Naive thymus-derived CD8-positive, alpha-beta T cell (primary cell): ENCODE data around the gene SPATA9. TPM values are rescaled to one million over a fixed set of nuclear protein-coding genes. Genes with fewer than 3 reads are reported as not detected.

Experiments used
- ATAC-seq, 2 donors: fragments of 150-1000 bp; cut with Tn5 transposase in 1 of 2; sonication (Bioruptor Pico), chemical (Tn5 transposase) in 1 of 2; 1 replicate in 1 of 2; 2 replicates in 1 of 2; pipeline ENCODE4 v1.10.0; 2021; ENCODE audit warnings: mild to moderate bottlenecking in 2 of 2, moderate library complexity in 2 of 2
- POLR2A ChIA-PET: fragments of 350-600 bp; sonication (Branson Sonifier 250); formaldehyde crosslinking; loops from one replicate; lab custom pipeline; 2021; ENCODE audit warnings: antibody characterized with exemption; lab: Charles Lee
- DNase-seq, 10 donors: peaks; one replicate each; pipeline versions ENCODE4 v3.0.0 to v3.0.0-alpha.2; 2020 to 2022
- H3K27ac Mint-ChIP-seq, 10 donors: one replicate each; pipeline ENCODE4 v1.8.0; 2020 to 2022; ENCODE audit warnings: mild to moderate bottlenecking in 10 of 10, mixed read lengths in 10 of 10, moderate library complexity in 4 of 10, inconsistent platforms in 1 of 10
- H3K27me3 Mint-ChIP-seq, 5 donors: one replicate each; pipeline ENCODE4 v1.8.0; 2021 to 2022; ENCODE audit warnings: mixed read lengths in 5 of 5
- H3K36me3 Mint-ChIP-seq, 3 donors: one replicate each; pipeline ENCODE4 v1.8.0; 2020 to 2022; ENCODE audit warnings: mixed read lengths in 3 of 3, mild to moderate bottlenecking in 2 of 3, inconsistent platforms in 1 of 3
- H3K4me1 Mint-ChIP-seq, 4 donors: one replicate each; pipeline ENCODE4 v1.8.0; 2021 to 2022; ENCODE audit warnings: mixed read lengths in 4 of 4
- H3K4me3 Mint-ChIP-seq, 10 donors: one replicate each; pipeline ENCODE4 v1.8.0; 2020 to 2022; ENCODE audit warnings: mild to moderate bottlenecking in 10 of 10, mixed read lengths in 10 of 10, moderate library complexity in 6 of 10, inconsistent platforms in 1 of 10
- H3K9me3 Mint-ChIP-seq, 9 donors: one replicate each; pipeline ENCODE4 v1.8.0; 2020 to 2022; ENCODE audit warnings: mixed read lengths in 9 of 9, mild to moderate bottlenecking in 3 of 9, inconsistent platforms in 1 of 9, moderate library complexity in 1 of 9
- polyA plus RNA-seq, 3 donors: library from polyadenylated mRNA; unstranded; fragments of 300-500 nt; fragmentation: Illumina TruSeq; gene quantifications; one replicate each; pipeline ENCODE4 v1.2.3, GENCODE V29; 2021
- total RNA-seq, 8 experiments: library from RNA in 2 of 8; stranded (reverse) in 2 of 8; gene quantifications; one replicate each; pipeline ENCODE4 v1.2.3 and lab custom pipeline; 2021 to 2026

SPATA9 gene, protein sequence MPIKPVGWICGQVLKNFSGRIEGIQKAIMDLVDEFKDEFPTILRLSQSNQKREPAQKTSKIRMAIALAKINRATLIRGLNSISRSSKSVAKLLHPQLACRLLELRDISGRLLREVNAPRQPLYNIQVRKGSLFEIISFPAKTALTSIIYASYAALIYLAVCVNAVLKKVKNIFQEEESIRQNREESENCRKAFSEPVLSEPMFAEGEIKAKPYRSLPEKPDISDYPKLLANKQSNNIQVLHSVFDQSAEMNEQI
- total RNA-seq, result not detected
- under 1 TPM in 2 of 3 donors, not detected in 1; 0.28 to 0.46 TPM for polyA plus RNA-seq
- 0 to 0.09 (median 0) reads per million in 6 experiments for total RNA-seq (lab: John Stamatoyannopoulos, UW)

DNA sequence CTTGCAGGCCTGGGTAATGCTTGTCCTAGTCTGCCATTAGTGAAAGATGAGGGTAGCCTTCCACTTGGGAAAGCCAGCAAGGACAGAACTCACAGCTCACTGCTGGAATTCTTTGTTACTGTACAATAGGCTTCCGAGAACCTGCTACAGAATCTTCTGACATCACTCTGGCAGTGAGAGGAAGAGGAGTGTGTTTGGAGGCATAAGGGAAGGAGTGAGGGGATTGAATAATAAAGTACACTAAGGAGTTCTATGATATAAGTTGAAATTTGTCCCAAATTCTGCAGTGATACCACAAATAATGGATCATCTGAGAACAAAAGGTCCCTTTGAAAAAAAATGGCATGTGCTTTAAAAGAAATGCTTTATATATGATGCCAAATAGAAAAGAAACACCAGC is at the start of gene SPATA9:
TSS of gene SPATA9 (minus strand) at position 101 of the 400 bp plus-strand sequence. CDS start 137 bp downstream, outside the sequence.
- ATAC-seq, result no peak
- POLR2A ChIA-PET, result no interaction called here
- H3K27me3 Mint-ChIP-seq, result peaks cover 11 to 21% (median 13%) of the 10 kb centered on the region in 5 donors
- no peak for DNase-seq
- no peaks in the 10 kb centered on the region for H3K36me3 Mint-ChIP-seq
- H3K9me3 Mint-ChIP-seq, result peaks cover 0 to 2% (median 0%) of the 10 kb centered on the region in 9 donors
- no peak within 1 kb of the TSS for H3K4me3 Mint-ChIP-seq
- H3K4me1 Mint-ChIP-seq, result no peaks in the 10 kb centered on the region
- peak within 1 kb of the TSS in 1 of 10 donors; percentile 57 for H3K27ac Mint-ChIP-seq

DNA sequence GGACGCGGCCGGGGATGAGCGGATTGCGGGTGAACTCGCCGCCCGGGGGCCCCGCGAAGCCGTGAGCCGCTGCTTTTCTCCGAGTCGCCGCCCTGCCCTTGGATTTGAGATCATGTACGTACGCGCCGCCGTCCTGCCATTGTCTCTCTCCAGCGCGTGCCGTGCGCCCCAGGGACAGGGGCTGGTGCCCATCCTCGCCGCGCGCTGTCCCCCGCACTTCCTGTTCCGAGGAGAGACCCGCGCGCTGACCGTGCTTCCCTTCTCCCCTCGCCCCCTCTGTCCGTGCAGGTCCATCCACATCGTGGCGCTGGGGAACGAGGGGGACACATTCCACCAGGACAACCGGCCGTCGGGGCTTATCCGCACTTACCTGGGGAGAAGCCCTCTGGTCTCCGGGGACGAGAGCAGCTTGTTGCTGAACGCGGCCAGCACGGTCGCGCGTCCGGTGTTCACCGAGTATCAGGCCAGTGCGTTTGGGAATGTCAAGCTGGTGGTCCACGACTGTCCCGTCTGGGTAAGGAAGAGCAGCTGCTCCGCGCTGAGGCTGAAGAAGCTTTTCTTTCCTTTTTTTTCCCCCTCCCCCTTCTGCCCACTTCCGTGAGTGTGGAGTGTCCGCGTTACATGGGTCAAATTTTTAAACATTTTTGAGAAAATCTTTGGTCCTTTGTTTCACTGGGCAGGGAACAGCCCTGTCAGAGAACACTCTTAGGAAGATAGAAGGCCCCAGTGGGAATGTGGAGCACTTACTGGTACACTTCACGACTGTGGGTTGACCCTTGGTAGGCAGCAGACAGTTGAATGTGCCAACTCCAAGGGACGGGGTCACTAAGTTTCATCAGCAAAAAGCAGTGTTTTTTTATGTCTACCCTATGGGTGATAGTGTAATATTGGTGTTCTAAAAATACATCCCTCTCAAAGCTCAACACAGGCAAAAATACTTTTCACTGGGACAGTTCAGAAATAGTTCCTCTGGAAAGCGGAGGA is 49.1 kb upstream of the SPATA9 start:
- POLR2A ChIA-PET, result interaction anchor here (1.1 kb wide), 1 partner anchor 177 kb away, joined by 3 read pairs; the partner anchor contains the start of genes ARSK and SKIC3
- Mint-ChIP-seq H3K27ac (peak overlapping the region in 2 of 10 donors; percentile 37 to 41), H3K4me1 (peaks cover 0 to 23% (median 16%) of the 10 kb centered on the region in 4 donors), H3K9me3 (no peaks in the 10 kb centered on the region), H3K36me3 (no peaks in the 10 kb centered on the region), H3K4me3 (peak overlapping the region; percentile 71 to 86 (median 82)), H3K27me3 (peaks cover 15 to 48% (median 29%) of the 10 kb centered on the region in 5 donors)
- peak in 7 of 10 donors; percentile 2 to 62 (median 20) for DNase-seq
- ATAC-seq, result peak; percentile 68 to 73

DNA sequence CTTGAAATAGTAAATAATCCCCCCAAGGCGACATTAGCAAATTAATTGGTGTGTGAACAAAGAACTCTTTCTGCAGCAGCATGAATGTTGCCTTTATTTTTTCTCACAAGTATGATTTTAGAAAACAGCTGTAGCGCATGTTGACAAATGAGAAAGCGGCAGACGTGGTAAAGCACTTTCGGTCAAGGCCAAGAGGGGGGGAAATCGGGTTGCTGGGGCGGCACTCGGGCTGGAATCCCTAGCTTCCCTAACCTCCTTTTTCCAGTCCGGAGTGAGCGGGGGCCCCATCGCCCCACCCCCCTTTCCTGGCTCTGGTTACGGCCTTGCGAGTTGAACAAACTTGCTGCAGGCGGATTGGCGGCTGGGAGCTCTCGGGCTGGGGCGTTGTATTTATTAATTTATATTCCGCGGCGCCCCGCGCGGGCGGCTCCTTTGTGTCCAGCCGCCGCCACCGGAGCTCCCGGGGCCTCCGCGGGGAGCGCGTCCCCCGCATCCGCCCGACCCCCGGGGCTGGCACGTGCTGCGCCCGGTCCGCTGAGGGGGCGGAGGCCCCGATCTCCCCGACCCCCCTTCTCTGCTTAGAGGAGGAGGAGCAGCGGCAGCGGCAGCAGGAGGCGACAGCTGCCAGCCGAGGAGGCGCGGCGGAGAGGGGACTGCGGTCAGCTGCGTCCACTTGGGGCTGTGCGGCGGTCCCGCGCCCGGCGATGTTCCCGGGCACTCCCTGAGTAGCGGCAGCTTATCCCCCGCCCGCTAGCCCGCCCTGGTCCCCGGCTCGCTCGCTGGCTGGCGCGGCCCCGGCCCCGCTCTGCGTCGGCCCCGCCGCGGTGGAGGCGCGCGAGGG is 48.2 kb upstream of the SPATA9 start, which contains the start of gene RHOBTB3:
TSS of gene RHOBTB3 (plus strand) at position 607 of the 841 bp plus-strand sequence. CDS start 347 bp downstream, outside the sequence.
- Mint-ChIP-seq H3K36me3 (no peaks in the 10 kb centered on the region), H3K27me3 (peaks cover 15 to 48% (median 27%) of the 10 kb centered on the region in 5 donors), H3K9me3 (no peaks in the 10 kb centered on the region), H3K4me1 (peaks cover 0 to 23% (median 16%) of the 10 kb centered on the region in 4 donors), H3K4me3 (peak within 1 kb of the TSS; percentile 73 to 86 (median 82)), H3K27ac (peak within 1 kb of the TSS in 2 of 10 donors; percentile 37 to 41)
- ATAC-seq (peak; percentile 73 to 82), DNase-seq (peak; percentile 11 to 69 (median 36))
- POLR2A ChIA-PET, result interaction anchor here (1.1 kb wide), 1 partner anchor 176 kb away, joined by 3 read pairs; the partner anchor contains the start of genes ARSK and SKIC3

DNA sequence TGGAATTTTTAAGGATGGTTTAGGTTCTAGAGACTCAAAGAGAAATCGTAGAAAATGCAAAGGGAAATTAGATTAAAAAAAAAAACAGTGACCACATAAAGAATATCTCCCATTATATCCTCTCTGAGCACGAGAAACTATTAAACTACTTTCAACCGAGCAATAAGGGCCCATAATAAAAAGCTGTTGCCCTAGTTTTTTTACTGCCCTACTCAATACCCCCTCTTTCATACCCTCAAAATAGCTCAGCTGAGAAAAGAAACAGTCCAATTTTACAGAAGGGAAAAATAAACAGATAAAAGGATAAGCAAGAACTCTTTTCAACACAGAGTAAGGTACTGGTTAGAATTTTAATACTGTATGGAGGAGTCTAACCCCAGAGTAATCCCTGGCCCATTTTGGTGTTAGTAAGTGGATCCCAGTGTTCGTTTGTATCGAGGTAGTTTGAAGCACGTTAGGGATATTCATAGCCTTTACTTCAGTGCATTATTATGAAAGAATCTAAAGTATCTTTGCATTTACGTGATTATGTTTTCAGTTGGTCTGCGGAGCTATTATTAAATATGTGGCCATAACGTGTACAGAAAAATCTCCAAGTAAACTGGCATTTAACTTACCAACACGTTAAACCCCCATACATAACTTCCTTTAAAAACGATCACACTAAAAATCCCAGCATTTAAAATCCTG is 47.4 kb upstream of the SPATA9 start:
- DNase-seq (no peak), ATAC-seq (no peak)
- Mint-ChIP-seq H3K4me1 (peaks cover 0 to 23% (median 16%) of the 10 kb centered on the region in 4 donors), H3K9me3 (no peaks in the 10 kb centered on the region), H3K4me3 (peak overlapping the region; percentile 71 to 84 (median 80)), H3K27ac (no peak overlapping the region), H3K36me3 (no peaks in the 10 kb centered on the region), H3K27me3 (peaks cover 14 to 44% (median 27%) of the 10 kb centered on the region in 5 donors)
- POLR2A ChIA-PET, result interaction anchor here (1.1 kb wide), 1 partner anchor 175 kb away, joined by 3 read pairs; the partner anchor contains the start of genes ARSK and SKIC3

DNA sequence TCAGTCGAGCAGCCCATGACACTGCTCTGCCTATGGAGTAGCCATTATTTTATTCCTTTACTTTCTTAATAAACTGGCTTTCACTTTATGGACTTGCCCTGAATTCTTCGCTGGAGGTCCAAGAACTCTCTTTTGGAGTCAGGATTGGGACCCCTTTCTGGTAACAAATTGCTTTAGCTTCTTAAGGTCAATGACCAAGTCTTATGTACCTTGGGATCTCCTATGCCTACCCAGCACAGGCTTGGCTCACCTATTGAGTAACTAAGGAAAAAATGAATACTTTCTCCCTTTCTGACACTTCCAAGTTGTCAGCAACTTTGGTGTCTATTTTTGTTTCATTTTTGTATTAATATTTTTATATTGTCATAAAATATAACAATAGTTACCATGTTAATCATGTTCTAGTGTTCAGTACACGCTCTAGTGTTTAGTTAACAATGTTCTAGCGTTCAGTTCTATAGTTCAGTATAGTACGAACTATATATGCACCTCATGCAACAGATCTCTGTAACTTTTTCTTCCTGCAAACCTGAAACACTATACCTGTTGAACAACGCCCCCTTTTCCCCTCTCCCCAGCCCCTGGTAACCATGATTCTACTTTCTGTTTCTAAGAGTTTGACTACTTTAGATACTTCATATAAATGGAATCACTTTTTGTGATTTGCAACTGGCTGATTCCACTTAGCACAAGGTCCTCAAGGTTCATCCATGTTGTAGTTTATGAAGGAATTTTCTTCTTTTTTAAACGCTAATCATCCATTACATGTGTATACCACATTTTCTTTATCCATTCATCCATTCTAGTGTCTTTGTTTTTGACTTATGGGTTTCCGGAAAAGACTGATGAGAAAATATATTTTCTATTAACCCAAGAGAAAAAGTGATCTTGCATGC is 46.6 kb upstream of the SPATA9 start:
- peaks cover 0 to under 1% (median 0%) of the 10 kb centered on the region in 3 donors for H3K36me3 Mint-ChIP-seq
- no peak overlapping the region for H3K27ac Mint-ChIP-seq
- H3K4me1 Mint-ChIP-seq, result peaks cover 0 to 23% (median 16%) of the 10 kb centered on the region in 4 donors
- DNase-seq (no peak), ATAC-seq (no peak)
- H3K27me3 Mint-ChIP-seq, result peaks cover 8 to 36% (median 24%) of the 10 kb centered on the region in 5 donors
- H3K4me3 Mint-ChIP-seq, result peak overlapping the region in 6 of 10 donors; percentile 8 to 82 (median 70)
- POLR2A ChIA-PET, result no interaction called here
- no peaks in the 10 kb centered on the region for H3K9me3 Mint-ChIP-seq

DNA sequence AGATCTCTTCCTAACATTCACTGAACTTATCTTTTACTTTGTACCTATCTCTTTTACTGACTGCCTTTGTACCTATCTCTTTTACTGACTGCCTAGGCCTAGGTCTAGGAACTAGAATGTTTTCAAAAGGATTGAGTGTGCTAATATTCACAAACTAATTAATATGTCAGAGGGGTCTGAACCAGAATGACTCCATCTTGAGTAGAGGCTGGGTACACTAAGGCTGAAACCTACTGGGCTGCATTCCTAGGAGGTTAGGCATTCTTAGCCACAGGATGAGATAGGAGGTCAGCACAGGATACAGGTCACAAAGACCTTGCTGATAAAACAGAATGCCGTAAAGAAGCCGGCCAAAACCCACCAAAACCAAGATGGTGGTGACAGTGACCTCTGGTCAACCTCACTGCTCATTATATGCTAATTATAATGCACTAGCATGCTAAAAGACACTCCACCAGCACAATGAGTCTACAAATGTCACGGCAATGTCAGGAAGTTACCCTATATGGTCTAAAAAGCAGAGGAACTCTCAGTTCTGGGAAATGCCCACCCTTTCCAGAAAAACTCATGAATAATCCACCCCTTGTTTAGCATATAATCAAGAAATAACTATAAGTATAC is 45.8 kb upstream of the SPATA9 start:
- ATAC-seq (no peak), DNase-seq (no peak)
- POLR2A ChIA-PET, result no interaction called here
- H3K4me3 Mint-ChIP-seq, result no peak overlapping the region
- H3K4me1 Mint-ChIP-seq, result peaks cover 1 to 23% (median 16%) of the 10 kb centered on the region in 4 donors
- no peak overlapping the region for H3K27ac Mint-ChIP-seq
- H3K36me3 Mint-ChIP-seq, result peaks cover 0 to 1% (median 0%) of the 10 kb centered on the region in 3 donors
- H3K9me3 Mint-ChIP-seq, result no peaks in the 10 kb centered on the region
- peaks cover 8 to 35% (median 23%) of the 10 kb centered on the region in 5 donors for H3K27me3 Mint-ChIP-seq

DNA sequence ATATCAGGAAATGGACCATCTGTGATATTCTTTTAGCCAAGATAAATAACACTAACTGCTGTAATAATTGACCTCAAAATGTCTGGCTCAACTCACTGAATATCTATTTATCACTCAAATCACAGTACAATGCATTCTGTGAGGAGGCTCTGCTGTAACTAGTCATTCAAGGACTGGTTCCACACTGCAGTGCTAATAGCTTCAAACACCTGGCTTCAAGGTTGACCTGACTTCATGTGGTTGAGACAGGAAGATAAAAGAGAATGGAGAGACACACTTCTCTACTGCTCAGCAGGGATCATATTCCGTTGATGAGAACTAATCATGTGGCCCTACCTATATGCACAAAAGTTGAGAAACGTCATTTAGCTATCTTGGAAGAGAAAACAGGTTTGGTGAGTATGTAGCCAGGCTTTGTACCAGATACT is 45.0 kb upstream of the SPATA9 start:
- ATAC-seq (peak in 1 of 2 donors; percentile 19), DNase-seq (no peak)
- Mint-ChIP-seq H3K4me3 (no peak overlapping the region), H3K36me3 (peaks cover 0 to 1% (median 0%) of the 10 kb centered on the region in 3 donors), H3K4me1 (peaks cover 2 to 23% (median 16%) of the 10 kb centered on the region in 4 donors), H3K9me3 (no peaks in the 10 kb centered on the region), H3K27ac (peak overlapping the region in 1 of 10 donors; percentile 45), H3K27me3 (peaks cover 5 to 27% (median 17%) of the 10 kb centered on the region in 5 donors)
- POLR2A ChIA-PET, result interaction anchor here (0.6 kb wide), 1 partner anchor 116 kb away, joined by 3 read pairs; no protein-coding TSS in a partner anchor

DNA sequence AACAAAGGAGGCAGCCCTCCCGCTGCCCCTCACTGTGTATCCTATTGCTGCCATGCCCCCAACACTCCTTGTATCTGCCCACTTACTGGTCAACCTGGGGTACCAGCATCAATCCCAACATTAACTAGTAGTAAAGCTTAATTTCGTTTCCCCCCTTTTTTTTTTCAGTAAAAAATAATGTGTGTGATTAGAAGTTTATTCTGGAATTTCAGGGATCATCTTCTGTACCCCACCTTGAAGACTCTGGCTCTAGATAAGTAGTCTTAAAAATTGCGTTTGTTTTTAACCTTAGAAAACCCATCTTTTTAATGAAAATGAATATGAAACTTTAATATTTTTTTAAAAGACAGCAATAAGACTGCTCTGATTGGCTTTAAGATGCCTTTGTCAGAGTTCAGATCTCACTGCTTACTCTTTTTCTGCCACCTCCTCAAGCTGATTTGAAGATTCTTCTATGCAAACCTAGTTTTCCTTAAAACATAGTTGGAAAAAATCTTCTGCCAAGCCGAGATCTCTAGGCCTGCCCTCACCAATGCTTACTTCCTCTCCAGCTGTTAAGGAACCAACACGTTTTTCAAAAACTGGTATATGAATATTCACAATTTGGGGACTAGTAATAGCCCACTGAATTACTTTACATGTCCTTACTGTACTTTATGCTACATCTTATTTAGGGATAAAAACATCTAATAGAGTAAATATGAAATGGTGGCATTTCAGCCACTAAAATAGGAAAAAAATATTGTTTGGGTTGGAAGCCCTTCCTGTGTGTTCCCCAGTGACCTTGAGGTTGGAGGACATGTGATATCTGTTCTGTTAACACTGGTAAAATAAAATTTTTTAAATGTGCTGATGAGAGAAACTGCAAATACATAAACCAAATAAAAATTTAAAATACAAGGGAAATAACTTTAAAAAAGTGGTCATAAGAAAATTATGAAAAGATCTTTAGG is 44.3 kb upstream of the SPATA9 start:
- peaks cover 1 to 20% (median 12%) of the 10 kb centered on the region in 5 donors for H3K27me3 Mint-ChIP-seq
- DNase-seq (no peak), ATAC-seq (no peak)
- H3K4me1 Mint-ChIP-seq, result peaks cover 2 to 20% (median 15%) of the 10 kb centered on the region in 4 donors
- H3K36me3 Mint-ChIP-seq, result peaks cover 0 to 1% (median 0%) of the 10 kb centered on the region in 3 donors
- no peaks in the 10 kb centered on the region for H3K9me3 Mint-ChIP-seq
- POLR2A ChIA-PET, result interaction anchor here (0.6 kb wide), 1 partner anchor 116 kb away, joined by 3 read pairs; no protein-coding TSS in a partner anchor
- H3K27ac Mint-ChIP-seq, result no peak overlapping the region
- no peak overlapping the region for H3K4me3 Mint-ChIP-seq
